GM12874 (cell line): ENCODE measurements around the gene MDC1.

ENCODE experiments used
- TF ChIP-seq, protein P1 (sequence below): IDR thresholded peaks from 2 replicates; pipeline ENCODE4 v1.5.1; 2011; ENCODE audit warnings: low read depth, mild to moderate bottlenecking, control low read depth, low read length, moderate library complexity; ENCODE audit not compliant: insufficient read depth

Gene MDC1

DNA sequence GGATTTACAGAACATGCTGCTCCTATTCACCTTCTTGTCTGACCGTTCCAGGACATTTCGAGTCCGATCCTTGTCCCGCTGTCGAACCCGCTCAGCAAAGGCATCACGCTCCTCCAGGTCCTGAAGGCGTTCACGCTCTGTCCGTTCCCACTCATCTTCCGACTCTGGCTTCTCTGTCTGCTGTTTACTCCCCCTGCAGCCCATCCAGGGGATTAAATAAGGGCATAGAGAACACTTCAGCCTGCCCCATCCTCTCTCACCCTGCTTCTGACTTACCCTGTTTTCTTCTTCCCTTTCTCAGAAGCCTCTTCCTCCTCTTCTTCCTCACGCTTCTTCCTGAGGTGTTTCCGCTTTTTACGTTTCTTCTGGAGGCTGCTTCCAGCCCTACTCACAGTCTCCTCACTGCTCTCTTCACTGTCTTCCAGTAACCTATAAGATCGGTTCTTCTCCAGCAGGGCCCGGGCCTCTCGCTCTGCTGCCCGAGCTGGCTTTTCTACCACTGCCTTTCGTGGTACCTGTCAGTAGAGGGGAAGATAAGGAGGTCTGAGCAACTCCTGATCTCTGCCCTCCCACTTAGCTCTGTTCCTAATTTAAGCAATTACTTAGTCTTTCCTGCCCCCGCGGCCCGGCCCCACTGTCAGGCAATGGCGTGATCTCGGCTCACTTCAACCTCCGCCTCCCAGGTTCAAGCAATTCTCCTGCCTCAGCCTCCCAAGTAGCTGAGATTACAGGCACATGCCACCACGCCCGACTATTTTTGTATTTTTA, 46.1 kb downstream of the MDC1 start:
- TF ChIP-seq, protein P1, sequence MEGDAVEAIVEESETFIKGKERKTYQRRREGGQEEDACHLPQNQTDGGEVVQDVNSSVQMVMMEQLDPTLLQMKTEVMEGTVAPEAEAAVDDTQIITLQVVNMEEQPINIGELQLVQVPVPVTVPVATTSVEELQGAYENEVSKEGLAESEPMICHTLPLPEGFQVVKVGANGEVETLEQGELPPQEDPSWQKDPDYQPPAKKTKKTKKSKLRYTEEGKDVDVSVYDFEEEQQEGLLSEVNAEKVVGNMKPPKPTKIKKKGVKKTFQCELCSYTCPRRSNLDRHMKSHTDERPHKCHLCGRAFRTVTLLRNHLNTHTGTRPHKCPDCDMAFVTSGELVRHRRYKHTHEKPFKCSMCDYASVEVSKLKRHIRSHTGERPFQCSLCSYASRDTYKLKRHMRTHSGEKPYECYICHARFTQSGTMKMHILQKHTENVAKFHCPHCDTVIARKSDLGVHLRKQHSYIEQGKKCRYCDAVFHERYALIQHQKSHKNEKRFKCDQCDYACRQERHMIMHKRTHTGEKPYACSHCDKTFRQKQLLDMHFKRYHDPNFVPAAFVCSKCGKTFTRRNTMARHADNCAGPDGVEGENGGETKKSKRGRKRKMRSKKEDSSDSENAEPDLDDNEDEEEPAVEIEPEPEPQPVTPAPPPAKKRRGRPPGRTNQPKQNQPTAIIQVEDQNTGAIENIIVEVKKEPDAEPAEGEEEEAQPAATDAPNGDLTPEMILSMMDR: 0 out of 2 replicates have a peak, but pooled peaks have one; percentile 5

DNA sequence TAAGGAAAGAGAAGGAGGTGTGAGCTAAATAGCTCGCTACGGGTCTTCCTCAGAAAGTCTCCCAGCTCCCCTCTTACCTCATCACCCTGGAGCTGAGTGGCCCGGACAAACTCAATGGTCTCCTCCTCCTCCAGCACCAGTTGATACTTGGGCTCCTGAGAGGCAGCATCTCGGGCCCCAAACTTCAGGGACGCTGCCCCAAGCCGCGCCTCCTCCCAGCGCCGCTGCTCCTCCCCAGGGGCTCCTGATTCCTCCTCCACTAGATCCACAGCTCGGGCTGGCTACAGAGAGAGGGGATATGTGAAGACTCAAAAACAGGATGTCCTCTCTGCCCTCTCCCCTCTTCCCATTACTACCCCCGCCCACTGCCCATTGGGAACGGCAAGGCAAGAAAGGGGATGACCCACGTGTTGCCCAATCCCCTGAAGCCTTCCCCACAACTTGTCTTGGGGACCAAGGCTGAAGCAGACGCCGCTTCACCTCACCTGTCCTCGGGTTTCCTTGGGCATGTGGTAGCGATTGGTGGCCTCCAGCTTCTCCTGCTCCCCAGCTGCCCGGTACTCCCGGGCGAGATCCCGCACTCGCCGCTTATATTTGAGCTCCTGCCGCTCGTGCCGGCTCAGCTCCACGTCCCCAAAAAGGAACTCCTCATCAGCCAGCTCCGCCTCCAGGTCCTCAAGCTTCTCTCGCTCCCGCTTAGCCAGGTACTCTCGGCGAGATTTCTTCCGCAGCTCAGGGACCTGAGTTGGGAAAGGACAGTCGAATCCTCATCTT, 51.9 kb downstream of the MDC1 start:
- TF ChIP-seq, protein P1: no peak

DNA sequence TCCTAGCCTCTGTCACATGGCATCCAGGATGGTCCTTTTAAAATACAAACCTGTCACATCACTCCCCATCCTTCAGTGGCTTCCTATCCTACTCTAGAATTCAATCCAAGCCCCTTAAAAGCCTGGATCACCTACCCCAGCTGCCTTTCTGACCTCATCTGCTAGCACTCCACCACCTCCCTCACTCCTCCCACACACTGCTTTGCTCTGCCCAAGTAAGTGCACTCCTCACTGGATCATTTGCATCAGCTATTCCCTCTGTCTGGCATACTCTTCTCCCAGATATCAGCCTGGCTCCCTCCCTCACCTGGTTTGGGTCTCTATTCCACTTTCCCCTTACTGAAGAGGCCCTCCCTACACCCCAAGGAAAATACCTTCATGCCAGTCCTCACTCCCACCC, 59.6 kb downstream of the MDC1 start:
- TF ChIP-seq, protein P1: no peak

DNA sequence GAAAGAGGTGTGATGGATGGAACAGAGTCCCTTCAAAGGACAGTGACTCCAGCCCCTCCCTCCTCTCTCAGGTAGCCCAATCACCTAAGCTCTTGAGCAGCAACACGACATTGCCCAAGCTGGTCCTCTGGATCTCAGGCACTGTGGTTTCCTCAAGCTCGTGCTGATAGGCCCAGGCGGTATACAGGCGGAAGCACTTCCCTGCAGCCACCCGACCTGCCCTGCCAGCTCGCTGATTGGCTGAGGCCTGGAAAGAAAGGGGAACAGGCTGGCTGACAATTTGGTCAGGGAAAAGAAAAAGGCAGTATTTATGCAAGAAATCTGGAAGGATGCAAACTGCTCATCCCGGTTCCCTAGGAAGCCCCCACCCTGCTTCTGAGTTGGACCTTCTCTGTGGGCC, 60.6 kb downstream of the MDC1 start:
- TF ChIP-seq, protein P1: no peak

DNA sequence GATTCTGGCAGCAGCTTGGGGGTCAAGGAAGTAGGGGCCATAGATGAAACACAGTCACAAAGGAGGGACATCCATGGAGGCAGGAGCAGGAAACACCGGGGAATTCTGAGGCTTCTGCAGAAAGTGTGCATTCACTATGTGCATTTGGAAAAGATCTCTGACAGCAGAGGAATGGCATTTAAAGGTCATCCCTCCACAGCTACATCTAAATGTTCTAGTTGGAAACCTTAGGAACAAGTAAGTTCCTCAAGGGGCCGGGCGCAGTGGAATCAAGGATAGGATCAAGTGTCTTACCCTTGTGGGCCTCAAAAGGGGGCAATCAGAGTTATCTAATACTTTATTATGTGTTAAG, 61.4 kb downstream of the MDC1 start:
- TF ChIP-seq, protein P1: no peak

DNA sequence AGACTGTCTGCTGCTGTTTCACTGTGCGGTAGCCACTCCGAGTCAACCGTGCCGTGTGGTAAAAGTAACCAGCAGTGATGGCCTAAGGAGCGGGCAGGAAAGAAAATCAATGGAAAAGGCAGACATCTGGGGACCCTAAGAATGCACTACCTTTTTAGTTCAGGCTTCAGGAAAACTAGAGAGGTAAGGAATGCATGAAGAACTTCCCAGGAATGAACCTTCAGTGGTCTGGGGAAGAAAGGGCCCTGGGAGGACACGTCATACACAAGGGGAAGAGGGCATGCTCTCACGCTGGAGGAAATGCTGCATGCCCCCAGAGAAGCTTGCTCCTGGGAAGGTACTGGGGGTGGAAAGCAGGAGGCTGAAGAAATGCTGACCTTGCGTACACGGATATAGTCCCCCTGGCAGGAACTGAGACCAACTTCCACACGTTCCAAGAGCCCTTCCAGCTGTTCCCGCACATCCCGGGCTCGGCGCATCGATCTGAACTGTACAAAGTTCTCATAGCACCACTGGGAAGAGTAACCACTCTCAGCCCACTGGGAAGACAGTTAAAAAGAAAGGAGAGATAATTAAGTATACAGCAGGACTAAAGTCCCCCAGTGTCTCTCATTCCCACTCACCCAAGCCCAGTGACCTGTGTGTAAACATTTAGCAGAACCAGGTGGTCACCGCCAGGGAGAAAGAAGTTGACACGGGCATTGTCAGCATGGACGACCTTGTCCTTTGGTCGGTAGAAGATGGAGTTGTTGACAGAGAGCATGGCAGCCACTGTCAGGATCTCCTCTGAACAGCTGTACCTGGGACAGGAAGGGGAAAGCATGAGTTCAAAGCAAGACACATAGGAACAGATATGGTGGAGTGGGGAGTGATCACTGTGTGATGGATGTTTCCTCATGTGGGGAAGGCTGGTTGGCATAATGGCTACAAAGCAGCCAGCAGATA, 62.0 kb downstream of the MDC1 start:
- TF ChIP-seq, protein P1: no peak

DNA sequence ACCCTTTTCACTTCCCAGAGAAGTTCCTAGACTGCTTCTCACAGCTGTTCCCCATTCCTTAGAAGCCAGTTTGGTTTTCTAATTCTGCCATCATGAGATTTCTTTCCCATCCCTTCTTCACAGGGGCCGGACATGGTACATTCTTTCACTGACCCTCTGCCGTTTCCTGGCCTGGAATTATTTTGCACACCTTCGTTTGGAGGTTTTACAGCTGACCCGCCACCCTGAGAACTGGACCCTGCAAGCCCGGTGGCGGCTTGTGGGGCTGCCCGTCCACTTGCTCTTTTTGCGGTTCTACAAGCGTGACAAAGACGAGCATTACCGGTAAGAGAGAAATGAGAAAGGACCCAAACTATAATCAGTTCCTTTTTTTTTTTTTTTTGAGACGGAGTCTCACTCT, 65.9 kb downstream of the MDC1 start:
- TF ChIP-seq, protein P1: no peak
